ENCODE measurements around the gene AMZ1.

GRCh38 chr7:2646336-2646679 is 41.7 kb upstream of the AMZ1 start:
- TF ChIP-seq RFX5 (IDR thresholded peaks at IDR 0.05; ENCODE audit: low read depth, low read length) (no peak), BACH1 (IDR thresholded peaks at IDR 0.05; ENCODE audit: borderline replicate concordance) (no peak), CTCF (IDR thresholded peaks at IDR 0.05 in 2 of 3, conservative IDR thresholded peaks at IDR 0.05 in 1 of 3; ENCODE audit: control insufficient read depth in 2 of 3, extremely low read depth in 1 of 3, insufficient read depth in 1 of 3, low read depth in 3 of 3, low read length in 3 of 3) (no peak)

Data from GM12878 (cell line).